ENCODE data around the gene ATRN. TPM values are rescaled to one million over a fixed set of nuclear protein-coding genes. Genes with fewer than 3 reads are reported as not detected.
"Not testable (repeated sequence)": the region's sequence is repeated elsewhere in the genome, so short reads cannot be mapped to it uniquely, and the experiment has no call there.

ATRN gene
- total RNA-seq, 6 donors from 2014 or later, result 13.6 to 39.5 (median 27.0) TPM

GRCh38 chr20:3472105-3472504 lies 1.3 kb downstream of the ATRN start:
- H3K4me1 ChIP-seq, result peaks cover 19 to 37% (median 26%) of the 10 kb centered on the region in 4 donors
- peak overlapping the region in 1 of 4 donors; percentile 91 for H3K27ac ChIP-seq
- no peak for DNase-seq
- WGBS, 2 donors, result 67 to 80% methylated on average over 3 of the region's 3 CpGs
- TF ChIP-seq EP300 (IDR thresholded peaks at IDR 0.05) (no peak), POLR2A (IDR thresholded peaks at IDR 0.05) (no peak), POLR2AphosphoS5 (IDR thresholded peaks at IDR 0.05) (no peak), CTCF (IDR thresholded peaks at IDR 0.05) (no peak)
- no peaks in the 10 kb centered on the region for H3K27me3 ChIP-seq
- no peak for ATAC-seq (ENCODE audit: low FRiP score in 2 of 2)
- H3K36me3 ChIP-seq, result no peaks in the 10 kb centered on the region
- H3K9me3 ChIP-seq, result no peaks in the 10 kb centered on the region
- peak overlapping the region; percentile 89 to 99 (median 97) for H3K4me3 ChIP-seq

GRCh38 chr20:3473324-3473723 lies 2.5 kb downstream of the ATRN start:
- Histone ChIP-seq H3K9me3 (no peaks in the 10 kb centered on the region), H3K27me3 (no peaks in the 10 kb centered on the region), H3K4me3 (no peak overlapping the region), H3K4me1 (peaks cover 19 to 37% (median 26%) of the 10 kb centered on the region in 4 donors), H3K36me3 (no peaks in the 10 kb centered on the region), H3K27ac (no peak overlapping the region)
- ATAC-seq (ENCODE audit: low FRiP score in 2 of 2) (no peak), DNase-seq (no peak)
- no peak for TF ChIP-seq POLR2AphosphoS5 (IDR thresholded peaks at IDR 0.05)
- no peak for TF ChIP-seq CTCF (IDR thresholded peaks at IDR 0.05)
- TF ChIP-seq POLR2A (IDR thresholded peaks at IDR 0.05), result no peak
- no peak for TF ChIP-seq EP300 (IDR thresholded peaks at IDR 0.05)
- WGBS, 2 donors, result 95 to 97% methylated on average over 6 of the region's 6 CpGs

- ATAC-seq (ENCODE audit: low FRiP score in 2 of 2) (no peak), DNase-seq (no peak)
- Histone ChIP-seq H3K27me3 (no peaks in the 10 kb centered on the region), H3K36me3 (no peaks in the 10 kb centered on the region), H3K9me3 (no peaks in the 10 kb centered on the region), H3K27ac (no peak overlapping the region), H3K4me3 (no peak overlapping the region), H3K4me1 (peaks cover 19 to 37% (median 26%) of the 10 kb centered on the region in 4 donors)
- TF ChIP-seq POLR2A (IDR thresholded peaks at IDR 0.05), result no peak
- WGBS, 2 donors, result 75 to 100% methylated on average over 1 of the region's 1 CpG
These were observed 3.1 kb downstream of the ATRN start for GRCh38 chr20:3473944-3474343.

GRCh38 chr20:3477003-3477860 lies 6.4 kb downstream of the ATRN start:
- not testable (repeated sequence) for ATAC-seq (ENCODE audit: low FRiP score in 2 of 2); H3K27me3 ChIP-seq; DNase-seq; H3K27ac ChIP-seq; H3K36me3 ChIP-seq; H3K9me3 ChIP-seq; H3K4me3 ChIP-seq
- WGBS, 2 donors, result 89 to 95% methylated on average over 1 of the region's 1 CpG
- H3K4me1 ChIP-seq, result peaks cover 13 to 24% (median 15%) of the 10 kb centered on the region in 4 donors

- ATAC-seq (ENCODE audit: low FRiP score in 2 of 2) (no peak), DNase-seq (no peak)
- no peaks in the 10 kb centered on the region for H3K9me3 ChIP-seq
- WGBS, 2 donors, result 97 to 99% methylated on average over 5 of the region's 5 CpGs
- no peaks in the 10 kb centered on the region for H3K27me3 ChIP-seq
- H3K4me3 ChIP-seq, result no peak overlapping the region
- TF ChIP-seq POLR2AphosphoS5 (IDR thresholded peaks at IDR 0.05), result no peak
- TF ChIP-seq CTCF (IDR thresholded peaks at IDR 0.05), result no peak
- no peak for TF ChIP-seq POLR2A (IDR thresholded peaks at IDR 0.05)
- TF ChIP-seq EP300 (IDR thresholded peaks at IDR 0.05), result no peak
- peaks cover 6 to 16% (median 8%) of the 10 kb centered on the region in 4 donors for H3K4me1 ChIP-seq
- no peak overlapping the region for H3K27ac ChIP-seq
- H3K36me3 ChIP-seq, result no peaks in the 10 kb centered on the region
These were observed 7.2 kb downstream of the ATRN start for GRCh38 chr20:3477861-3478544.
